Hippocampal formation (tissue), 2 donors: ENCODE results near the gene DYSF.

Experiments used
- DNase-seq, 2 donors: peaks; one replicate each; lab custom pipeline; 2025; lab: John Stamatoyannopoulos, UW

DYSF gene

GRCh38 chr2:71575966-71576365 lies 122.6 kb downstream of the DYSF start:
- peak; percentile 69 to 77 for DNase-seq

GRCh38 chr2:71576541-71576940 lies 123.2 kb downstream of the DYSF start:
- DNase-seq, result peak; percentile 59 to 72

- no peak for DNase-seq
Measured at GRCh38 chr2:71577209-71577608, 123.8 kb downstream of the DYSF start.

- DNase-seq, result peak; percentile 87 to 91
Measured at GRCh38 chr2:71578767-71579342, 125.5 kb downstream of the DYSF start.

- DNase-seq, result no peak
Measured at GRCh38 chr2:71581026-71581425, 127.7 kb downstream of the DYSF start.

- DNase-seq, result no peak
Measured at GRCh38 chr2:71583876-71584275, 130.5 kb downstream of the DYSF start.

GRCh38 chr2:71586471-71586870 lies 133.1 kb downstream of the DYSF start:
- DNase-seq, result no peak

GRCh38 chr2:71587509-71588073 lies 134.2 kb downstream of the DYSF start:
- no peak for DNase-seq

GRCh38 chr2:71588497-71589170 lies 135.3 kb downstream of the DYSF start:
- no peak for DNase-seq

- no peak for DNase-seq
Measured at GRCh38 chr2:71589763-71590162, 136.4 kb downstream of the DYSF start.

GRCh38 chr2:71591044-71591443 lies 137.7 kb downstream of the DYSF start:
- DNase-seq, result no peak

GRCh38 chr2:71592181-71592711 lies 138.9 kb downstream of the DYSF start:
- peak; percentile 51 to 76 for DNase-seq

GRCh38 chr2:71595569-71595968 lies 142.2 kb downstream of the DYSF start:
- peak in 1 of 2 donors; percentile 10 for DNase-seq

- DNase-seq, result peak; percentile 92 to 93
Measured at GRCh38 chr2:71596011-71596410, 142.7 kb downstream of the DYSF start.

GRCh38 chr2:71597756-71598155 lies 144.4 kb downstream of the DYSF start:
- no peak for DNase-seq

- no peak for DNase-seq
Measured at GRCh38 chr2:71598526-71598925, 145.2 kb downstream of the DYSF start.

- DNase-seq, result no peak
Measured at GRCh38 chr2:71599038-71599437, 145.7 kb downstream of the DYSF start.

- DNase-seq, result no peak
Measured at GRCh38 chr2:71599646-71600236, 146.4 kb downstream of the DYSF start.

GRCh38 chr2:71600555-71600954 lies 147.2 kb downstream of the DYSF start:
- DNase-seq, result no peak

GRCh38 chr2:71601136-71602114 lies 148.1 kb downstream of the DYSF start:
- DNase-seq, result no peak

GRCh38 chr2:71602115-71602495 lies 148.7 kb downstream of the DYSF start:
- no peak for DNase-seq

GRCh38 chr2:71602581-71602980 lies 149.2 kb downstream of the DYSF start:
- no peak for DNase-seq
